HG03575 (cell line): ENCODE results near the gene IL16.
"Not testable (repeated sequence)": the region's sequence is repeated elsewhere in the genome, so short reads cannot be mapped to it uniquely, and the experiment has no call there.

Experiments
- ATAC-seq: cut with Tn5 transposase; IDR thresholded peaks from one replicate; pipeline ENCODE4 v1.9.1; 2021; ENCODE audit not compliant: unreplicated experiment, insufficient number of reproducible peaks, low FRiP score; ENCODE audit errors: extremely low read depth

IL16 gene

DNA sequence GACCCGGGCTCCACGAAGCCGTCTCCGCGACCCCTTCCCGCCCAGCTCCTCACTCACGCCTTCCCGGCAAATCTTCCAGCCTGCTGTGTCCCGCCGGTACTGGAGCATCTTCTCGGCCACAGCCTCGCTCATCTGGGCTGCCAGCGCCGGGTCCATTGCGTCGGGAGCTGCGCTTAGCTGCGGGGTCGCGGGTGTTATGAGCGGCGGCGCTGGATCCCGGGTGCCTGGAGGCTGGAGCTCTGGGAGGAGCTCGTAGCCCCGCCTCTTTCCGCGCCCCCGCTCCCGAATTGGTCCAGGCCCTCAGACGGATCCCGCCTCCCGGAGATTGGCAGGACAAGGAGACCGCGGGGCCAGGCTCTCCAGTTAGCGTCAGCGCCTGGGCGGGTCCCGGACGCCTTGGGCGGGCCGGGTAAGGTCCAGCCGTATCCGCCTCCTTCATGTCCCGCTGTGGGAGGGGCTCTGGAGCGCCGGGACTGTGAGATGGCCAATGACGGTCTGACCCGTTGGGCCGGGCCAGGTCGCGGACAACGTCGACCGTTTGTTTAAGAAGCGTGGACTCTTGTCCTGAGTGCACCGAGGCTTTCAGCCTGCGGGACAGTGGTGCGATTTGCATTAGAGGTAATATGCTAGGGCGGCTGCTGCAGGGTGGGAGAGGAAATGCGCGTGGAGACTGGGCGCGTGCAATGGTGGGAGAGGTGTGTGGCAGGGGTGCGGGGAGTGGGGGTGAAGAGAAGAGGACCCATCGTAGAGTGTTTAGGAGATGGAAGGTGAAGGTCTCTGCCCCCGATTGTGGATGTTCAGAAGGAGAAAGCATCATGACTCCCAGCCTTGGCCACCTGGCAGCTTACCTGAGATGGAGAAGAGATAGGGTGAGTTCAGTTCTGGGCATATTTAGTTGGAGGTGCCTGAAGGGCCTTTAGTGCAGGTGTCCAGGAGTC is 127.5 kb downstream of the IL16 start, which contains the start of gene STARD5:
TSS of gene STARD5 (minus strand) at position 198 of the 938 bp plus-strand sequence. CDS start at position 156, 42 bp downstream.
- peak; percentile 89 for ATAC-seq

DNA sequence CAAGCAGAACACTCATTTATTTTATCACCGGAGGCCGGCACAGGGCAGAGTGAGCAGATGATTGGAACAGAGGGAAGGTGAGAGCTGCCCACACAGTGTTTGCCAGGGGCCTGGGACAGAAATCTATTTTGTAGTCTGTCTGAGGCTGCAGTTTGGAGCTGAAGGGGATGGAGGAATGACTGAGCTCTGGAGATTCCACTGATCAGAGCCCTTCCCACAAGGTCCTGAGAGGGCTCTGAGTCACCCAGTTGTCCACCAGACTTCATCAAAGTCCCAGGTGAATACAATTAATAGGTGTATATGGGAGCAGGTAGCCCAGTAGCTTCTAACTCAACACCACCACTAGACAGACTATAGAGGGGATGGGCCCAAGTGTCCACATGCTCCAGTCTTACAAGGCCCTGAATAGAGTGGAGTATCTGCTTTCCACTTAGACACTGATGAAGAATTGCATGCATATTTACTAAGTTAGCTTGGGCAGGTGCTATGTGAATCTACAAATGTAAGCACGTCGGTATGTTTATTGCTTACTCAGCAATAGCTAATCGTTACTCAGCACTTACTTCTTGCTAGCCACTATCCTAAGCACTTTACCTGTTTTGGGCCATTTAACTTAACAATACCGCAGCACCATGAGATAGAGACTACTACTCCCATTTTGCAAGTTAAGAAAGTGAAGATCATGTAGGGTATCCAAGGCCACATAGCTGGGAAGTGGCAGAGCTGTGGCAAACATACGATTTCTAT is 130.0 kb downstream of the IL16 start:
- ATAC-seq, result no peak

DNA sequence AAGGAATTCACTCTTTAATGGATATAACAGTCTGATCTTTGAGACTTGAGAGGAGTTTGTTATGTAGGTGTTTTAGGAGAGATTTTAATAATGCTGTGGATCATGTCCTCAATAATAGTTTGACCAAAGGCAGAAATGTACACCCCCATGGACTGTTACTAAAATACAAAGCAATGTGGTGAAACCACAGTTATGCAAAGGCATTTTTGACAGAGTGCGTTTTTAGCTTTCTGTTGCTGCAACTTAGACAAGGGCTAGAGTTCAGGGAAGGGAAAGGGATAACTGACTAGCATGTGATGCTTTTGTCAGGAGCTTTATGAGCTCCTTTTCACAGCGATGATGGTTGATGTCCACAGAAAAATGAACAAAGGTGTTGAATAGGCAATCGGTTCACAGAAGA is 130.8 kb downstream of the IL16 start:
- ATAC-seq, result no peak

DNA sequence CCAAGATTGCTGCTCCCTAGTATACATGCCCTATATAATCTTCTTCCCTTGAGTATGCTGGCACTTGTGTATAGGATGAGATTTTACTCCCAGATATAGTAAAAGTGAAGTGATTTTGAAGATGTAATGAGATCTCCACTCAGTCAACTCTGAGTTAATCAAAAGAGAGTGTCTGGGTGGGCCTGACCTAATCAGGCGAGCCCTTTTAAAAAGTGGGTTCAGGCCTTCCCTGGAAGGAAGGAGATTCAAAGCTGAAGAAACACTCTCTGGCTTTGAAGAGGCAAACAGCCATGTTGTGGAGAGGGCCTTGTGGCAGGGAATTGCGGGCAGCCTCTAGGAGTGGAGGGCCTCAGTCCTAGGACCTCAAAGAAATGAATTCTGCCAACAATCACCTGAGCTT is 132.8 kb downstream of the IL16 start:
- ATAC-seq, result no peak

DNA sequence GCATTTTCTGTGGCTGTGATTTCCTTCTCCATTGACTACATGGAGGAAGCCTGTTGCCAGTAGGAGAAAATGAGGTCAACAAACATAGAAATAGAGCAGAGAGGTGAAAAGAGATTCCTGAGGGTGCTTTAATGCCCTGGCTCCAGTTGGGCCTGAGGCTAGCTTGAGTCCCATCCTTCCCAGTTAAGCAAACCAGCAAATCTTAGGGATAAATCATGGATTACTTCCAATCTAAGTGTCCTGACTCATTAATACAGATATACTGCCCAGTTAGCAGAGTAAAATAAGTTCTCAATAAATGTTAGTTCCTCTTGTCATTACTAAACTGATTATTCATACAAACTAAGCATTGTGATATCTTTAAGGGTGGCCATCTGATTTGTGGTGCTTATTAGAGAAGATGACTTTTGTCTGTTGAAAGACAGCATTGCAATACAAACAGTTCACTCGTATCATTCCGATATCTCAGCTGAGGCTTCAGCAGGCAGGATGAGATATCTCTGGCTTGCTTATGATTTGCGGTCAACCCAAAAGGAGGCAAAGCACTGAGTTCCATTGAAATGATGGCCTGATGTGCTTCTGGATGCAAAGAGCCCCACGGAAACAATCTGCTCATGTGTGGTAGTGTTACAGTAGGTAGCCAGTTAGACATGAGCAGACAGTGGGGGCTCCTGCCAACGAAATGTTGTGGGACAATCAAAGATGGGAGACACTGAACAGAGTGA is 133.8 kb downstream of the IL16 start:
- no peak for ATAC-seq

DNA sequence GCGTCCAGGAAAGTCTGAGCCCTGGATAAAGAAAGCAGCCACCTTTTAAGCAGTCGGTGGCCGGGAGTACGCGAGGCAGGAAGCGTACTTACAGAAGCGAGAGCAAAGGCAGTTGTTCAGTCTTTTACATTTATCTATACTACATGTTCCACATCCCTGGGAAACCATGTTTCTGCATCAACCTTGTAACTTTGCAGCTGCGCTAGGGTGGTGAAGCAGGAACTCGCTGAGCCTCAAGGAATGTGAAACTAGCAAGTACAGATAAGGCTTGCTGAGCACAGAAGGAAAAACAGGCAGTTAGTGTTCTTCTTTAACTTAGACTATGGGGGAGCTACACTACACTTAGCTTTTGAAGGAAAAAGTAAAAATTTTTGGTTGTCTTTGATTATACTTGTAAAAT is 134.5 kb downstream of the IL16 start:
- not testable (repeated sequence) for ATAC-seq

DNA sequence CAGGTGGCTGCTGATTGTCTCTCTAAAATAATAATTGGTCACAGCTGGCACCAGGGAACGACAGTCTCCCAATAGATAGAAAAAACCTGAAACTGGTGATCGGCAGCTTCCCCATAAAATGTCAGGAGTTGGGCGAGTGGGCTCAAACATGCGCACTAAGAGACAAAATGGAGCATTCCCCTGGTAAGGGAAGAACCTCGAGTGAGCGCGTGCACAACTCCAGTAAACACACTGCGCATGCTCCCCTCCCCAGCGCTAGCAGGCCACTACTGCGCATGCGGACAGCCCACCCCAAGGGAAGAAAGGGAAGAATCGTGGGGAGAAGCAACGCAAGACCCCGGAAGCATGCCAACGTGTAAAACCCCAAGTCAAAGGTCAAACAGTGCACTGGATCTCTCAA is 134.9 kb downstream of the IL16 start:
- ATAC-seq, result no peak

DNA sequence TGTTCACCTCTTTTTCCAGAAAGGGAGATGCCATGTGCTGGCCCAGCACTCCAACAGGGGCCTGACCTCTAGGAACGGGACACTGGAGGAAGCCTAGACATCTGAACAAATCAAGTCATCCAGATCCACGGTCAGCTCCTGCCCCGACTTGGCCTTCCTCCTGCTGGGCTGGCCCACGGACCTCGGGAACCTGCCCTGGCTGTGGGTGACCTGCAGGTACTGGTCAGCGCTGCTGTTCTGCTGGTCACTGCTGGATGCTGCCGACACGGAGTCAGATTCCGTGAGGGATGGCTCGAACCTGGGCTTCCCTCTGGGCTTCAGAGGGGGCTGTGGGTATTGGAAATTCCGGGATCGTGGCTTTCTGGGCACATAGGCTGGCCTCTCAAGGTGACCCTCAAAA is 135.6 kb downstream of the IL16 start:
- ATAC-seq, result no peak

DNA sequence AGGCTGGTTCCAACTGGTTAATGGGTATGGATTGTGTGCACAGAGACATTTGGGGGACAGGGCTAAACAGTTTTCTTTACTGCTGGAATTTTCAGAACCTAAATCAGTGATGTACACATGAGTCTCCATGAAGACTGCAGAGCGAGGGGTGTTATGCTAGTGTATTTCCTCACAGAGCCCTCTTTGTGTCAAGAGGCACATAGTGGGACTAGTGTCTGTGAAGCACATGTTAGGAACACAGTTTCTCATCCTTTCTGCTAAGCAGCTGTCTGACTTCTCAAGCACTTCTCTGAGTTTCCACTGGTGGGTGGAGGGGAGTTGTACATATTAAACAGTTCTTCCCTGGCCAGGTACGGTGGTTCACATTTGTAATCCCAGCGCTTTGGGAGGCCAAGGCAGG is 136.7 kb downstream of the IL16 start:
- no peak for ATAC-seq

DNA sequence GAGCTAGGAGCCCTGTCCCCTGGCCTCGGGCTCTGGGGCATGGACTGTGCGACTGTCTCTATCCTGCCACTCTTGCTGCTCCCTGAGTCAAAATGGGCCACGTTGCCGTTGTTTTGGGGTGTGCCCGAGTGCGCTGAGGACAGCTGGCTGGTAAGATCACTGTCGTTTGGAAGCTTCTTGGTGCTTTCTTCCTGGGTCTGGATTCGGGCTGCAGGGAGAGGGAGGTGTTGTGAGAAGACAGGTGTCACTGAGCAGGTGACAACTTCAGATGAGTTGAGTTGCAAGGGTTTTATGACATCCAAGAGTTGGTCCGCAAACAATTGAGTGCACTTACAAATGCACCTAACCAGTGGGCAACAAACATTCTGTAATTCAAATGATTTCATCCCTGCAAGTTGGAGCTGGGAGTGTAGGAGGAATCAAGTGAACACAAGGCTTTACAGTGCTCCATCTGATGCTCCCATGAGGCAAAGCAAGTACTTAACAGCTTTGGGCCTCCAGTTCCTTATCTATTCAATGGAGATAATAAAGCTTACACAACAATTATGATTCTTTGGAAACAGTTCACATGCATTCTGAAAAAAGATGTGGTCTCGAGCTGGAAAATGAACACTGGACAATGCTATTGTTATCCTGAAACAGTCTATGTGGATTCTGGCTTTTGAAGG is 138.2 kb downstream of the IL16 start:
- ATAC-seq, result no peak

DNA sequence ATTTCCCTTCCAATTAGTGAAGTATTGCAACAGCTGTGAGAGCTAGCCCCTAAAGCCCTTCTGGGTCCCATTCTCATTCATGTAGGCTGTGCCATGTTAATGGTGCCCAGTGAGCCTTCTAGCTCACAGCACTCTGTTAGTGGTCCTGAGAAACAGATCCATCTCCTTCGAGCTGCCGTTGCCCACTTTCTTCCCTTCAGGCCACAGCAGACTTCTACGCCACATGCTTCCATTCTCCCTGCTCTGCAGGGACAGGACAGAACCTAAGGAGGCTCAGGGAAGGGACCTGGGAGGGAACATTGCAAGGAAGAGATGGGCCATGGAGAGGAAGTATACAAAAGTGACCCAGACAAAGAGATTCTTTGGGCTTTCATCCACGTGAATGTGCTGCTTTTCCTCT is 139.0 kb downstream of the IL16 start:
- ATAC-seq, result no peak

DNA sequence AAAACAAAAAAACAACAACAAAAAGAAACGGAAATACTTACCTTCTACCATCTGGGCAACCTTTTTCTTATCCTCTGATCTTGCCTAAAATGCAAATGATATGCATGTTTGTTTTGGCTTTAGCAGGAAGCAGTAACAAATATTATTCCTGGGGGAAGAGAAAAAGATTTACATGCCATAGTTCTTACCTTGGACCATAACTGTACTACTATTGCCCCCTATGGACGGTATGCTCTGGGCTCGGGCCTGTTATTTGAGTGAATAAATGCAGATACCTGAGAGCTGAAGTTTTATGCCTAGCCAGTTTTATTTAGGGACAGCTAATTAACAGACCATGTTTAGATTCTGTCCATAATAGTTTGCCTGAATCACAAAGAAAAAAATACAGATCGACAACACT is 139.9 kb downstream of the IL16 start:
- no peak for ATAC-seq

DNA sequence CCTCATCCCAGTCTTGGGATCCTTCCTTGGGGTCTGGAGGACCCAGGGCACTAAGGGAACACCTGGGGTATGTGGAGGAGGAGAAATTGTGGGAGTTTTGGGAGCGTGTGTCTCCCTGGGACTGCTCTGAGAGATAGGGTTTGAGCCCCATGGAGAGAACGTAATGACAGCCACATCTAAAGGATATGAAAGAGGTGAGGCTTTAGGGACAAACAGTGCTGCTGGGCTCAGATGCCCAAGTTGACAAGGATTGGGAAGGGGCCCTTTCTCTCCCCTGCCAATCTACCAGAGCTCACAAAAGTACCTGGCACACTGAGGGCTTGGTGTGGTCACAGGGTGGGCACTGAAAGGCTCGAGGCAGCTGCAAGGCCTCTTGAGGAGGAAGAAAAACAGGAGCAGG is 140.6 kb downstream of the IL16 start:
- ATAC-seq, result no peak

DNA sequence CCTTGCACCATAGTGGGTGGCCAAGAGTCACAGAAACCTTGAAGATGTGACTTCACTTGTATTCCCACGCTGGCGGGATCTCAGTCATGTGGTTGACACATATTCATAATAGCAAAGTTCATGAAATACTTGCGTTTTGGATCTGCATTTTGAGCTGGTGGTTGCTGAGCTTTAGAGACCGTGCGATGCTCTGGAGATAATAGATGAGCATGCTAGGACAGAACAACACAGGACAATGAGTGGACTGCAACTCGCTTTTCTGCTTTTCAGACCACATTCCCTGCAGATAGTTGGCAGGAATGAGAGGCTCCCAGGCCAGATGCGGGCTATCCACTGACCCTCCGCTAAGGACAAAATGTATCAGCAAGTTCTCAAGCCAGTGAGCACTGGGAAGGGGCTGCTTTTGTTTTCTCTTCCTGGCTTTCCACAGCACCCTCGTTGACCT is 141.1 kb downstream of the IL16 start:
- ATAC-seq, result no peak

DNA sequence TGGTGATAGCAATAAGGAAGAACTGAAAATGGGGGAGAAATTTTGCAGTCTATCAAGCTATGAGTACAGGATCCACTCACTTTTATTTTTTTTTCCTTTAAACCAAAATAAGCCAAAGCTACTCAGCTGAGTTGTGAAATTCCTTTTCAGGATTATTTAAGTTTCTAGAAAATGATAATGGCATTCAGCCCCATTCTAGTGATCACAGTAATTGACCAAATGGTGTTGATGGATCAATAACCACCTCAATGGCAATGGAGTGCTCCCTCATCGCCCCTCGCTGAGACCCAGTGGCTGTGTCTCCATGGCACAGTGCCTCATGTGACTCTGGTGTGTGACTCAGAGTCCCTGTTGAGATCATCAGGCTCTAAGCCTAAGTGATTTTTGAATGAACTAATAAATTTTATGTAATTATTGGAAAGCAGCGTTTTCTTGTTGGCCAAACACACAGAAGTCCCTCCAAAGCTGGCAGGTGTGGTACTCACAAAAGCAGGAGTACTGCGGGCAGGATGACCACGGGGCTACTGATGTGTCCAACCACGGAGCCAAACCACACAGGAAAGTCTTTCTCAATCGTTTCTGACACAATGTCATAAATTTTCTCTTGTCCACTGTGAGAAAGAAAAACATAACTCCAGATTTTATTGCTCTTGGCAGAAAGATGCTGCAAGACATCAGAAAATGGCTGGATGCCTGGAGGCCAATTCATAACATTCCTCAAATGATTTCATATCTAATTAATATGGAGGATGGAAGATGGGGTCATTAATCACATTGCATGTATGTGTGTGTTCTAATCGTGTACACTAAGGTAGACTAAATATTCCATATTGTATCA is 141.7 kb downstream of the IL16 start:
- ATAC-seq, result no peak

DNA sequence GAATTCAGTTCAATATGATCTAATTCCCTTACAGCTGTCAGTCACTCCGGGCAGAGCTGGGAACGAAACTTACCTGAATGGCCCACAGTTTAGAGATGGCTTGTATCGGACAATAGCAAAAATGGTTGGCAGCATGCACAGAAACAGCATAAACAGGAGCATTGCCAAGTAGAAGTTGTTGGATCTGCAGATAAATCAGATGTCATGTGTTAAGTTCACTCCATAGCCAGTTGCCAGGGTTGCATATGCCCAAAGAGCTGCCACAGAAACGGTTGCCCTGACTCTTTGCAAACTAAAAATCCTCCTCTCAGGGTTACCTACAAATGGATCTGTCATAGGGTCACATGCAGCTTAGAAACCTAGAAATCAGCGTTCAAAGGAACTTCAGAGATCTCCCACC is 142.6 kb downstream of the IL16 start:
- no peak for ATAC-seq

DNA sequence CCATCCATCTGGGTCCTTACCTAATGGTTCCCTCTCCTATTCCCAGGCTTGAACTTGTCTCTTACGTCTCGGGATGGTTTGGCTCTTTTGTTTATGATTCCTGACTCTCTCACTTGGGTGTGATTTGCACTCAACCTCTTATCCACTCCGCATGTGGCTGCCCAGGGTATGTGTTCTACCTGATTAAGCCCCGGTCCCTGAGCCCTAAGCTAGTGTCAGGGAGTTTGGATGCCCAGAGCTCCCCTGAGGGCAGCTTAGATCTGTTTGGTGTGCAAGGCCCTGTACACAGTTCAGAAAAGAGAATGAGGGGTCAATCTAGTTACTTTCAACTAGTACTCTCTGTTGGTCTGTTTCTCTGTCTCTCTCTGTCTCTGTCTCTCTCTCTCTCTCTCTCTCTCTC is 143.2 kb downstream of the IL16 start:
- no peak for ATAC-seq

DNA sequence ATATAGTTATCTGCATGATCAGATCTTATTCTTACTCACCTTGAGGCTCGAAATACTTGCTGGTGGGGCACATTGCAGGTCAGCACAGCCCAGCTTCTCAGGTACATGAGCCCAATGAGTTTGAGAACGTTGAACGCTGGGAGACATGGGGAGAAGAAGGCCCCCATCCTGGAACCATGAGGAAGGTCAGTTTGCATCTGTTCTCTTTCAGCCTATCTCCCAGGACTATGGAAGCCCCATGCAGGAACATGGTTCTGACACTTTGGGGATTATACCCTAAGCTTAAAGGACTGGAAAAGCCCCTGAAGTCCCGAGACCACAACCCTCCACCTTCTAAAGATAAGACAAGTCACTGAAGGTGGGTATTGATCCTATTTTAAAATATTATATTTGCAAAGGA is 144.7 kb downstream of the IL16 start:
- ATAC-seq, result no peak
